GM21723 (cell line): ENCODE measurements around the gene MAP2K5.

Experiments used
- ATAC-seq: cut with Tn5 transposase; IDR thresholded peaks from one replicate; pipeline ENCODE4 v1.9.1; 2021; ENCODE audit warnings: mild to moderate bottlenecking, moderate library complexity; ENCODE audit not compliant: unreplicated experiment

Gene MAP2K5

GRCh38 chr15:67820122-67820991, 277.9 kb downstream of the MAP2K5 start:
- ATAC-seq, result no peak

DNA sequence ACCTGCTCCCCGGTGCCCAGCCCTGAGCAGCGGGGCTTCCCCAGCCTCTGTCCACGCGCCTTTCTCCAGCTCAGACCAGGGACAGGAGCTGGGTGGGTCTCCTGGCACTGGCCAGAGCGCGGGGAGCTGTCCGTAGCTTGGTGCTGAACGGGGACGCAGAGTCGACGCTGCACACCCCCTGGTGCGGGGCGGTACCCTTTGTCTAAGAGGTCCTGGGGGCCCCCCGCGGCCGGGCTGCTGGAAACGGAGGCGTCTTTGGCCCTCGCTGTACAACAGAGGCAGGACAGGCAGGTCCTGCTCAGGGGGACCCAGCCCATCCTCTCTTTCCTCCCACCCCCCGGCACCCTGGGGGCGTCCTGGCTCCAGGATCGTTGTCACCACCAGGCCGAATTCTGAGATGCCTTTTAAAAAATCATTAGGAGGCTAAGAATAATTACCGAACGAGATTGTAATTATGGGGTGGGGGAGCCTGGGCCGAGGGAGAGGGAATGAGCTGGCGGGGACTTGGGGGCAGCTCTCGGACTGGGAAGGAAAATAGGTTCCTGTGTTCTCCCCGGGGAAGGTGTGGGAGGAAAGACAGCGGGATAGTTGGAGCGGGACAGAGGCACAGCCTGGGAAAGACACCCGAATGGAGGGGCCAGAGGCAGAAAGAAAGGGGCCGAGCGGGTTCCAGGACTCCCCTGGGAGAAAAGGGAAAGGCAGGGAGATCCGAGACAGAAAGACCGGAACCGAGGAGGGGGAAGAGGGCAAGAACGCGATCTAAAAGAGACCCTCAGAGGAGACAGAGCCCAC, 278.7 kb downstream of the MAP2K5 start:
- ATAC-seq, result no peak

DNA sequence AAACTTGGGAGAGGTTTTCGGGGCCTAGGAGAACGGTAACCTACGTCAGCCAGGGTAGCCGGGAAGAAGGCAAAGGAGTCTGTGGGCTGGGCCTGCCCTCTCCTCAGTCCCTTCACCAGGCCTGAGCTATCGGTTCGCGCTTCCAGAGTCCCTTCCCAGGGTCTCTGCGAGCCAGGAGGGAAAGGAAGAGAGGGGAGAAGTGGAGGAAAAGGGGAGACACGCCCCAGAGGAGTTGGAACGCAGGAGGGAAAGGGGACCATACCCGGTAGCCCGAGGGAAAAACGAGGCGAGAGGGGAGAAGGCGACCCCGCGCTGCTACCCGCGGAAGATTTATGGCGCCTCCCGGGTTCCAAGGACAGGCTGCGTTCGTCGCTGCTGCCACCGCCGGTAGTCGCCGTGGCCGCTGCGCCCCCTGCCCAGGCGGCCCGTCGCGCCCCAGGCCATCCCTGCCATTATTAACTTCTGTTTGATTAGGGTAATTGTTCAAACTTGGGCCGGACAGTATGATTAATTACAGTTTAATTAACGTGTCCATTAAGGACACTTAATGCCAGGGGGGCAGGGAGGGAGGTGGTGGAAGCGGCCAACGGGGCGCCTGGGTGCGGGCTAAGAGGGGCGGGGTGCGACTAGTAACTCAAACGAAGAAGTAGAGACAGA, 279.4 kb downstream of the MAP2K5 start:
- ATAC-seq, result no peak

- ATAC-seq, result no peak
These were observed 280.2 kb downstream of the MAP2K5 start for GRCh38 chr15:67822537-67823313.

DNA sequence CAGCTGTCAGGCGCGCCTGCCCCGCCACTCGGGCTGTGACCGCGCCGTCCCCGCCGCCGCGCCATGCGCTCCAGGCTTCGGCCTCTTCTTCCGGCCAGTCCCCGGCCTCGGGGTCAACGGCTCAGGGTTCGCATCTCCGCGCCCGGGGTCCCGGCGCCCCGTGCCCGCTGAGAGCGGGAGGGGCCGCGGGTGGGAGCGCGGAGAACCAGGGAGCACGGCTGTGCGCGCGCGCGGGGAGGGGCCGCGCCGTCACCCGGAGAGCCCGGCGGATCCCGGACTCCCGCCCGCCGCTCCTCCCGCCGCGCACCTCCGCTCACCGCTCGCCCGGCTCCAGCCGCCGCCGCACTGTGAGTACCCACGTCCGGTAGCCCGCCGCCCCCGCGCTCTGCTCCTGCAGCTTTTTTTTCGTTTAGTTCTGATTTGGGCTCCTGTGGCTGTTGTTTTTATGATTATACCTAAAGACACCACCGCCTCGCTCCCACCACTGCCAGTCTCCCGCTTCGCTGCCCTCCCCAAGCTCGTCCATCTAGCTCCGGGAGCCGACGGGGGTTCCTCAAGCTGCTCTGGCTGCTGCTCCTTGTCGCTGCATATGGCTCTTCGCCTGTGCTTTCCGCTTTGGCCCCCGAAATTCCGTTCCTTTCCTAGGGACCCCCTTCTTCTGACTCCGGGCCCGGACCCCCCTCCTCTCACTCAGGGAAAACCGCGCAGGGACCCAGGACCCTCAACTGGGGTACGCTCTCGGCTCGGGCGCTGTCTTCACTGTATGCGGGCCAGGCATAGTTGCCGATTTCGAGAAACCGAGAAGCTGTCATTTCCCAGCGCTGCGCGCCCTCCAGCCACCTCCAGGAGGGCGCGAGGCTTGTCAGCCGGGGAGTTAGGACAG, 281.1 kb downstream of the MAP2K5 start:
- ATAC-seq, result no peak

DNA sequence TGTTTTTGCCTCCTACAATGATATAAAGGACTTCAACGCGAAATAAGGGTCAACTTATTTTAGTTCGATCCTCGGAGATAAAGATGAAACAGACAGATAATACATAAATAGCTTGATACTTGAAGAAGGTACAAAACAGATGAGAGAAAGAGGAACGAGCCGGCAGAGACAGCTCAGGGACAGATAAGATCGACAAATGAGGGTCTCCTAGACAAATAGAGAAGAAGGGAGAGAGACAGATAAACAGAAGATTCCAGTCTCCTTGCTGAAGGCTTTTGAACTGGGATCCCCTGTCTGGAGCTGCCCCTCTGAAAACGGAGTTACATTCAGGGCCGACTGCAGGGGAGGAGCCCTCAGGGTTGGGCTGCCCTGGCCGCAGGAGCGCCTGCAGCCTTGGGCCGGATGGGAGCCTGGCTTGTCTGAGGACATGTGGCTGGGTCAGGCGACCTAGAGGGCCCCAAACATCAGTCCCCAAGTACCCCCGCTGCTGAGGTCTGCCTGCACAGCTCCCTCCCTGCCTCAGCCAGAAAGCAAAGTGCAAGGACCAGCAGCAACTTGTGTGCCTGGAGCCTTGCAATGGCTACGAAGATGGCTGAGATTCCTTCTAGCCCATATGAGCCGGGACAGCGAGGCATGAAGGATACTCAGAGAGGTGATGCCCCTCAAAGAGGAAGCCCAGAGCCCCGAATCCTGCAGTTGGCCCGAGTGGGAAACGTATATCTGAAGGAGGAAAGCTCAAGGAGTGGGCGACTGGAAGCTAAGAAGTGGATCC, 281.9 kb downstream of the MAP2K5 start:
- no peak for ATAC-seq

- ATAC-seq, result no peak
These were observed 282.7 kb downstream of the MAP2K5 start, which contains the start of gene SKOR1 for GRCh38 chr15:67824976-67825880. TSS of gene SKOR1 (plus strand) at chr15:67825509. CDS start at chr15:67825603, 94 bp downstream.

GRCh38 chr15:67825881-67826716, 283.6 kb downstream of the MAP2K5 start:
- no peak for ATAC-seq

GRCh38 chr15:67826717-67827561, 284.4 kb downstream of the MAP2K5 start:
- ATAC-seq, result no peak

- ATAC-seq, result no peak
These were observed 285.2 kb downstream of the MAP2K5 start for GRCh38 chr15:67827562-67828277.

DNA sequence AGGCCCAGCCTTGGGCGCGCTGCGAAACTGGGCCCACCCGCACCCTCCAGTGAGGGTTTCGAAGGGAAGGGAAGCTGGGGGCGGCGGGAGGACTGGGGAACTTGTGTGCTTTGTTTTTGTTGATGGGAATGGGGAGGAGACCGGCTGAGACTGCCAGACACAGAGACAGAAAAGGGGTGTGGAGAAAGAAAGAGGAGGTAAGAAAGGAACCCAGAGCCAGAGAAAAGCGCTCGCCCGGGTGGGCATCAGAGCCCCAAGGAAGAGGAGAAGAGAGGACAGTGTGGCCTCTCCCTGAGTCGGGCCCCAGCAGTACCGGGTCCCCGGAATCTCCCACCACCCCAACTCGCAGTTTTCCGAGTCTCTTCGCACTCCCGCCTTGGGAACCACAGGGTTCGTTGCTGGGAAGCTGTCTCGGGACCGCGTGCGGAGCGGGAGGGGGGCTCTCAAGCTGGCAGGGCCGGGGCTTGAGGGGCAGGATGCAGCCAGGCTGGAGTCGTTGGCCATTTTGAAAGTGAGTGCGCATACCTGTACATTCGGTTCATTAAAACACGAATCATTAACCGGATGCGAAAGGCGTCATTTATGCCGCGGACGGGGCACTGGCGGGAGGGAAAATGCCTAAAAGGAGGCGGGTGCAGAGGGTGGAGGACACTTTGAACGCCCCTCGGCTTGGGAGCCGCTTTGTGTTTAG, 285.9 kb downstream of the MAP2K5 start:
- no peak for ATAC-seq

DNA sequence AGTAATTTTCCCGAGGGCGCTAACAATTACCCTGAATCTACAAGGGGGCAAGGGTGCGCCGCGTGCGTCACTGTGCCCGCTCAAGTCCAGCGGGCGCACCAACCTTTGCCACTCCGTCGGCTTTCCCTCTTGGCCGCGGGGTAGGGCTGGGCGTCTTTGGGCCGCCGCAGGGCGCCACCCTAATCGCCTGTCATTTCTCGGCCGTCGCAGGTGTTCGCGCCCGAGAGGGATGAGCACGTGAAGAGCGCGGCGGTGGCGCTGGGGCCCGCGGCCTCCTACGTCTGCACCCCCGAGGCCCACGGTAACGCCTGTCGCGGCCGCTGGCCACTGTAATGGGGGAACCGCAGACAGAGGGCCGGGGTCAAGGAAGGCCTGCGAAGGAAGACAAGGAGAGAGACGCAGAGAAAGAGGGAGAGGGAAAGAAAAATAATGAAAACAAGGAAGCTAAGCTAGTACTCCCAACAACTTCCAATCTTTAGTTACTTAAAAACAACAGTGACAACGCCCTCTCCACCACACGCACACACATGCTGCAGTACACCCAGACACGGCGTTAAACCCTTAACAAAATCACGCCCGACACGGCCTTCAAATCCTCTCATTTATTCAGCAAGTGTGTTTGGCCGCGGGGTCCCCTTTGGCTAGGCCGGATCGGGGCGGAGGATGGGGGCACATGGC, 286.6 kb downstream of the MAP2K5 start:
- no peak for ATAC-seq

DNA sequence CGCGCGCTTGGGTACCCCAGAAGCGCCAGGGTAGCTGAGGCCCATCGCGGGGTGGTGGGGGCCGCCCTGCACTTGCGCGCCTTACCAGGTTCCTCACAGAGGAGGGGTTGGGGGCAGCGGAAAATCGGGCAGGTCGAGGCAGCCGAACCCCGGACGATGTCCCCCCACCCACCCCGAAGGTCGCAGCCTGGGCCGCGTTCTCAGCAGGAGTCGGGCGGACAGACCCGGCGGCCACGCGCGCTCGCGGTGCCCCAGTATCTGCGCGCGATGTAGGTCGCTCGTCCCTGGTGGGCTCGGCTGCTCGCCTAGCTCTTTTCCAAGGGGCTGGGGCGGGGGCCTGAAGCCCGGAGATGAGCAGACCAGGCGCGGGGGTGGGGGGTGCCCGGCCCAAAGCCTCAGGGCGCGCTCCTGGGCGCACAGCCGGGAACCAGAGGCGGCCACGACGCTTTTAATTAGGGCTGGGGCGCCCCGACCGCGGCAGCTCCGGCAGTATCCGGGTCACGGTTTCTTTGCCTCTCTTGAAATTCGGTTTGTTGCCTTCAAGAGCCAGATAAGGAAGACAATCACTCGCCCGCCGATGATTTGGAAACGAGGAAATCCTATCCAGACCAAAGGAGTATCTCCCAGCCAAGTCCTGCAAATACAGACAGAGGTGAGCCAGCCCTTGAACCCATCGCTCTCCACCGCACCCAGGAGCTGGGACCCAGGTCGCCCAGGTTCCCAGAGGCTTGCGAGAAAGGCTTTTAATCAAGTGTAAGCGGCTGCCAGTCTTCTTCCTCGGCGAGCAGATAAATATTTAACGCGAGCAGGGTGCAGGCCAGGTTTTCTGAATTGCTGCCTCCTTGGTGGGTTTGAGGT, 287.4 kb downstream of the MAP2K5 start:
- ATAC-seq, result no peak
